GM12878 (cell line): ENCODE results near the gene AKAP9. TPM values are rescaled to one million over a fixed set of nuclear protein-coding genes. Genes with fewer than 3 reads are reported as not detected.

Source experiments
- BCLAF1 ChIP-seq: fragments of 450-650 bp; IDR thresholded peaks from 2 replicates; pipeline ENCODE4 v1.6.1; 2017; ENCODE audit warnings: antibody characterized with exemption, mild to moderate bottlenecking, moderate library complexity
- CHD1 ChIP-seq: IDR thresholded peaks from 2 replicates; pipeline ENCODE4 v1.6.1; 2012; ENCODE audit warnings: low read depth, low read length, improper control_type of control experiment
- EED ChIP-seq: sonication (generic); IDR thresholded peaks from 2 replicates; pipeline ENCODE4 v1.6.1; 2016; ENCODE audit warnings: antibody characterized with exemption, low read depth
- FOXM1 ChIP-seq: IDR thresholded peaks from 2 replicates; pipeline ENCODE4 v1.6.1; 2012; ENCODE audit warnings: low read depth, mild to moderate bottlenecking, inconsistent platforms, low read length, moderate library complexity
- IKZF2 ChIP-seq, 2 experiments: fragments of 450-650 bp; IDR thresholded peaks; 2 replicates each; pipeline ENCODE4 v1.6.1; 2017; ENCODE audit warnings: mild to moderate bottlenecking in 2 of 2, moderate library complexity in 2 of 2
- IRF4 ChIP-seq: IDR thresholded peaks from 2 replicates; pipeline ENCODE4 v1.6.1; 2011; ENCODE audit warnings: low read depth, low read length
- JUNB ChIP-seq: IDR thresholded peaks from 2 replicates; pipeline ENCODE4 v1.6.1; 2016; ENCODE audit warnings: antibody characterized with exemption, mild to moderate bottlenecking
- LARP7 ChIP-seq: fragments of 450-650 bp; IDR thresholded peaks from 2 replicates; pipeline ENCODE4 v1.6.1; 2017; ENCODE audit warnings: mild to moderate bottlenecking
- MEF2A ChIP-seq: IDR thresholded peaks from 2 replicates; pipeline ENCODE4 v1.6.1; 2011; ENCODE audit warnings: low read depth, mild to moderate bottlenecking, low read length, moderate library complexity; ENCODE audit not compliant: insufficient read depth
- PAX5 ChIP-seq: IDR thresholded peaks from 2 replicates; pipeline ENCODE4 v1.6.1; 2011; ENCODE audit warnings: low read depth, low read length, borderline replicate concordance
- POLR2A ChIP-seq: IDR thresholded peaks from 2 replicates; pipeline ENCODE4 v1.6.1; 2011; ENCODE audit warnings: low read depth, mild to moderate bottlenecking, low read length
- POU2F2 ChIP-seq: IDR thresholded peaks from 3 replicates; pipeline ENCODE4 v1.6.1; 2011; ENCODE audit warnings: low read depth, mild to moderate bottlenecking, low read length, borderline replicate concordance
- RFX5 ChIP-seq: IDR thresholded peaks from 2 replicates; pipeline ENCODE4 v1.6.1; 2011; ENCODE audit warnings: low read depth, low read length, improper control_type of control experiment
- RUNX3 ChIP-seq: IDR thresholded peaks from 2 replicates; pipeline ENCODE4 v1.6.1; 2012; ENCODE audit warnings: low read length, inconsistent platforms
- TCF12 ChIP-seq: IDR thresholded peaks from 2 replicates; pipeline ENCODE4 v1.6.1; 2011; ENCODE audit warnings: low read depth, mild to moderate bottlenecking, low read length
- polyA plus RNA-seq, 11 experiments: library from polyadenylated mRNA; depleted of rRNA in 4 of 11; unstranded in 6 of 11; stranded (reverse) in 5 of 11; fragments of >200 nt; fragmentation: Nextera tagmentation in 4 of 11; fragmentation: Illumina TruSeq in 1 of 11; extraction: Ambion mirVana in 4 of 11; extraction: Trizol in 1 of 11; gene quantifications; 1 replicate in 1 of 11; 2 replicates in 10 of 11; pipeline versions ENCODE4 v1.2.1 to v1.2.3, GENCODE V29; 2011 to 2016; ENCODE audit warnings: inconsistent platforms in 2 of 11, missing spikeins in 2 of 11, low read depth in 1 of 11
- total RNA-seq, 4 experiments: library from RNA; depleted of rRNA in 3 of 4; stranded (reverse); fragments of >200 nt in 3 of 4; fragmentation: Illumina TruSeq in 1 of 4; extraction: Trizol in 1 of 4; gene quantifications; 2 replicates each; pipeline versions ENCODE4 v1.2.1 to v1.2.3, GENCODE V29; 2013 to 2021
- TF ChIP-seq, protein P1 (sequence below): IDR thresholded peaks from 2 replicates; pipeline ENCODE4 v1.6.1; 2011; ENCODE audit warnings: borderline replicate concordance, low read depth, mild to moderate bottlenecking, moderate library complexity, mixed read lengths, low read length; ENCODE audit not compliant: insufficient read depth; ENCODE audit errors: extremely low read length
- TF ChIP-seq, protein P2 (sequence below): IDR thresholded peaks from 2 replicates; pipeline ENCODE4 v1.6.1; 2011; ENCODE audit warnings: low read depth, low read length, improper control_type of control experiment, borderline replicate concordance

Gene AKAP9
- total and polyA plus RNA-seq, 10 of the 15 experiments (the other 5 are each of a cell fraction or from before 2014, with no cell fraction given), result 21.1 to 62.8 (median 31.6) TPM

- TF ChIP-seq, protein P1, sequence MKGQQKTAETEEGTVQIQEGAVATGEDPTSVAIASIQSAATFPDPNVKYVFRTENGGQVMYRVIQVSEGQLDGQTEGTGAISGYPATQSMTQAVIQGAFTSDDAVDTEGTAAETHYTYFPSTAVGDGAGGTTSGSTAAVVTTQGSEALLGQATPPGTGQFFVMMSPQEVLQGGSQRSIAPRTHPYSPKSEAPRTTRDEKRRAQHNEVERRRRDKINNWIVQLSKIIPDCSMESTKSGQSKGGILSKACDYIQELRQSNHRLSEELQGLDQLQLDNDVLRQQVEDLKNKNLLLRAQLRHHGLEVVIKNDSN, result no peak
- TF ChIP-seq JUNB, result peak; percentile 62
- TF ChIP-seq FOXM1, result peak; percentile 61; the same call in 1 of the 2 replicates
- TF ChIP-seq, protein P2, sequence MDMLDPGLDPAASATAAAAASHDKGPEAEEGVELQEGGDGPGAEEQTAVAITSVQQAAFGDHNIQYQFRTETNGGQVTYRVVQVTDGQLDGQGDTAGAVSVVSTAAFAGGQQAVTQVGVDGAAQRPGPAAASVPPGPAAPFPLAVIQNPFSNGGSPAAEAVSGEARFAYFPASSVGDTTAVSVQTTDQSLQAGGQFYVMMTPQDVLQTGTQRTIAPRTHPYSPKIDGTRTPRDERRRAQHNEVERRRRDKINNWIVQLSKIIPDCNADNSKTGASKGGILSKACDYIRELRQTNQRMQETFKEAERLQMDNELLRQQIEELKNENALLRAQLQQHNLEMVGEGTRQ, result no peak
- peak in 1 of 2 experiments; percentile 24; a peak in 1 of 4 replicates for TF ChIP-seq IKZF2 (IDR thresholded peaks at IDR 0.05)
- no peak for TF ChIP-seq LARP7
- peak; percentile 93 for TF ChIP-seq MEF2A
- TF ChIP-seq POU2F2, result no peak
- TF ChIP-seq CHD1, result no peak
- no peak for TF ChIP-seq RFX5
- no peak for TF ChIP-seq PAX5
- TF ChIP-seq RUNX3, result peak; percentile 83
- TF ChIP-seq IRF4, result no peak
- no peak for TF ChIP-seq BCLAF1
- TF ChIP-seq POLR2A, result no peak
- TF ChIP-seq TCF12, result 0 out of 2 replicates have a peak, but pooled peaks have one; percentile 56
- TF ChIP-seq EED, result peak; percentile 60; the same call in 1 of the 2 replicates
Observed at GRCh38 chr7:91995391-91996105, 54.9 kb downstream of the AKAP9 start (continued).
